ENCODE data around the gene PECR.

DNA sequence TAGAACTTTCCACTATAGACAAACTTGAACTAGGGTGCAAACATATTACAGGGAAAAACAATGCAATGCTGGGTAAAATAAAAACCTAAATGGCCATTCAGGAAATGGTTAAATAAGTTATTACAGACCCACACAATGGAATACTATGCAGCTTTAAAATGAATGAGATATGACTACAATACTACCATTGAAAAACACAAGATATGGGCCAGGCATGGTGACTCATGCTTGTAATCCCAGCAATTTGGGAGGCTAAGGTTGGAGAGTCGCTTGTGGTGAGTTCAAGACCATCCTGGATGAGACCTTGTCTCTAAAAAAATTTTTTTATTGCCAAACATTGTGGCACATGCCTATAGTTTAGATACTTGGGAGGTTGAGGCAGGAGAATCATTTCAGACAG, 6.8 kb downstream of the PECR start:
- no peak for TF ChIP-seq POLR2A (IDR thresholded peaks at IDR 0.05)
- TF ChIP-seq, protein P1, sequence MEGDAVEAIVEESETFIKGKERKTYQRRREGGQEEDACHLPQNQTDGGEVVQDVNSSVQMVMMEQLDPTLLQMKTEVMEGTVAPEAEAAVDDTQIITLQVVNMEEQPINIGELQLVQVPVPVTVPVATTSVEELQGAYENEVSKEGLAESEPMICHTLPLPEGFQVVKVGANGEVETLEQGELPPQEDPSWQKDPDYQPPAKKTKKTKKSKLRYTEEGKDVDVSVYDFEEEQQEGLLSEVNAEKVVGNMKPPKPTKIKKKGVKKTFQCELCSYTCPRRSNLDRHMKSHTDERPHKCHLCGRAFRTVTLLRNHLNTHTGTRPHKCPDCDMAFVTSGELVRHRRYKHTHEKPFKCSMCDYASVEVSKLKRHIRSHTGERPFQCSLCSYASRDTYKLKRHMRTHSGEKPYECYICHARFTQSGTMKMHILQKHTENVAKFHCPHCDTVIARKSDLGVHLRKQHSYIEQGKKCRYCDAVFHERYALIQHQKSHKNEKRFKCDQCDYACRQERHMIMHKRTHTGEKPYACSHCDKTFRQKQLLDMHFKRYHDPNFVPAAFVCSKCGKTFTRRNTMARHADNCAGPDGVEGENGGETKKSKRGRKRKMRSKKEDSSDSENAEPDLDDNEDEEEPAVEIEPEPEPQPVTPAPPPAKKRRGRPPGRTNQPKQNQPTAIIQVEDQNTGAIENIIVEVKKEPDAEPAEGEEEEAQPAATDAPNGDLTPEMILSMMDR (IDR thresholded peaks at IDR 0.05): no peak

All from uterus (tissue), 2 donors.